GM21528 (cell line): ENCODE results near the gene TNFRSF19.

Experiments
- ATAC-seq: cut with Tn5 transposase; IDR thresholded peaks from one replicate; pipeline ENCODE4 v1.9.1; 2021; ENCODE audit warnings: mild to moderate bottlenecking, moderate library complexity; ENCODE audit not compliant: unreplicated experiment, low FRiP score

Gene TNFRSF19

DNA sequence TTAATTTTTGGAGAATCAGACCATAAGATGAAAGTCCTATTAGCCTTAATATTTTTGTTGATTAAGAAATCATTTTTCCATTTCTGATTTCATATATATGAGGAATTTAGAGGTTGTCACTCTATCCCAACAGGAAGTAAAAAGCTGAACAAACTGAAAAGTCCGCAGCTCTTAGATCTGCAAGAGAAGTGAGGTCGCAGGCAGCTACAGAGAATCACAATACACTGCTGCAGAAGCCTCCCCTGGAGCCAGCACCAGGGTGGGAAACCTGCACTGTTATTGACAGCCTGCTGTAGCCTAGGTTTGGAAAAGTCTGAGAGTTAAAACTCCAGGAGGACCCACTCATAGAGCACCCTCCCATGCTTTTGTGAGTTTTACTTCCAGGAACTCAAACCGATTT lies 29.9 kb downstream of the TNFRSF19 start:
- no peak for ATAC-seq

DNA sequence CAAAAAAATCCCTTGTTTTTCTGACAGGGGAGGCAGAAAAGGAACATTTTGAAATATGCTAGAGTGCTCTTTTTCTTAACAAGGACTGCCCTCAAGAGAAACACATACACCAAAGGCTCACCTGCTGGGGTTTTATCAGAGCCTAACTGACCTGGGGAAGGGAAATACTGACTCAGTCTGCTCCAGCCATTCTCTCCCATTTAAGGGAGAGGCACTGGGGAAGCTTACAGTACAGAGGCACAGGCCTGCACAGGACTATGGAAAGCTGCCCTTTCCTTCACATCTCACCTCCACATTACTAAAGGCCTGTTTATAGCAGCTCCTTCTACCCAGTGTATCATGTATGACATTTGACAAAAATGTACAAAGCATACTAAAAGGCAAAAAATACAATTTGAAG lies 30.3 kb downstream of the TNFRSF19 start:
- no peak for ATAC-seq

DNA sequence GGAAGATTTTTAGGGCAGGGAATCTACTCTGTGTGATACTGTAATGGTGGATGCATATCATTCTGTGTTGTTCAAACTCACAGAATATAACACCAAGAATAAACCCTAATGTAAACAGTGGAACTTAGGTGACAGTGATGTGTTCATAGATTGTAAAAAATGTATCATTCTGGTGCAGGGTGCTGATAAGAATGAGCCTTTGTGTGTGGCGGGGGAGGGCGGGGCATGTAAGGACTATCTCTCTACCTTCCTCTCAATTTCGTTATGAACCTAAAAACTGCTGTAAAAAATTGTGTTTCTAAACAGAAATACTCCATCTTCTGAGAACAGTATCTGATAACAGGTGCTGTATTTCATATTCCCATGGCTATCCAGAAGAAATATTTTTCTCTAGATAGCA lies 35.6 kb downstream of the TNFRSF19 start:
- no peak for ATAC-seq

DNA sequence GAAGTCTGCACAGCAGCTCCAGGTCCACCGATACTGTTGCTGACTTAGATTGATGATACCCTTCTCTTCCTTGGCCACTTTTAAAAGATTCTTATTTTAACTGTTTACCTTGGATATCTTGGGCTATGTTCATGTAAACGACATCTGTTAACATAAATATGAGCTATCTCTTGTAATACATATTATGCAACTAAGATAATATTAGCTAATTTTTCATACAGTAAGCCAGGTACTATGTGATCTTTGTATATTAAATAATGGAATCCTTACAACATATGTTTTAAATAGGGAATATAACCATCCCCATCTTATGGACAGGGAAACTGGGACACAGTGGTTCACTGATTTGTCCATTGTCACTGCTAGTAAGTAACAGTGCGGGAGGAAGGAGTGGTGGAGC lies 37.9 kb downstream of the TNFRSF19 start:
- no peak for ATAC-seq

DNA sequence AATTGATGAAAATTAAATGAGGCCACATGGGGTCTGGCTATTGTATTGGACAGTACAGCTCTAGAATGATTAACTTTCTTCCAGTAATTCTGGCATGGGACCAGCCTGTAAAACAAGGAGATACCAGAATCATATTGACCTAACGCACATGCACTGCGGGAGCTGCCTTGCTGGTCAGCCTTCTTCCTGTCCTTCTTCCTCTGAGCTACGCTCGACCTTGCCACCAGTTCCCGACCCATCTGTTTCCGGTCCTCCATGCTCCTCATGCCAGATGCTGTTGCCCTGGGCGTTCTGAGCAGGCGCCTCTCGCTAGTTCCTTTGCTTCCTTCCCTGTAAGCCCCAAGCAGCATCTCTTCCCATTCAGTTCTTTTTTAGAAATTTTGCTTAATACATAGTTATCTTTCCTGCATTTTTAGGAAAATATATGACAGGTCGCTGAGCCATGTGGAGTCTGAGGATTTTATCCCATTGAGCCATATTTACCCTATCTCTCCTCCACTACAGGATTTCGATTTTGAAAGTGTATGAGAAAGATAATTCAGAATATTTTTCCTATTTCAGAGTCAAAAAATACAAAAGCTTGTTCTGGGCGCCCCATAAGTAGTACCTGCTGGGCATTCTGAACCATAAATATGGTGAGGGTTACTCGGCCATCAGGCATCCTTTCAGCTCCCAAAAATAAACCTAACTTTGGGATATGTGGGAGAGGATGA lies 38.6 kb downstream of the TNFRSF19 start:
- peak; percentile 6 for ATAC-seq

DNA sequence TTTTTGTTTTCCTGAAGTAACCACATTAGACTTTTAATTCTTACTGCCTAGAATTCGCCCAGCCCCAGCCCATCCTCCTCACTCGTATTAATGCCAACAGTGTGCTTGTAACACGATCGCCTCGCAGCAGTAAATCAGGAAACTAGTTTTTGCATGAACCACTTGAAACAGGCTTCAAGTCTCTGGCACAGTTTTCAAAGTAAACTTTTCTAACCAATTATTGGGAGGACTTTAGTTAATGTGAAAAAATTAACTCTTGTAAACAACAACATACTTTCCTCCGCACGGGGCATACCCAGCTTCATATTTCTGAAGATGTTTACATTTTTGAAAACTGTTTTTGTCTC lies 39.2 kb downstream of the TNFRSF19 start:
- peak; percentile 59 for ATAC-seq

DNA sequence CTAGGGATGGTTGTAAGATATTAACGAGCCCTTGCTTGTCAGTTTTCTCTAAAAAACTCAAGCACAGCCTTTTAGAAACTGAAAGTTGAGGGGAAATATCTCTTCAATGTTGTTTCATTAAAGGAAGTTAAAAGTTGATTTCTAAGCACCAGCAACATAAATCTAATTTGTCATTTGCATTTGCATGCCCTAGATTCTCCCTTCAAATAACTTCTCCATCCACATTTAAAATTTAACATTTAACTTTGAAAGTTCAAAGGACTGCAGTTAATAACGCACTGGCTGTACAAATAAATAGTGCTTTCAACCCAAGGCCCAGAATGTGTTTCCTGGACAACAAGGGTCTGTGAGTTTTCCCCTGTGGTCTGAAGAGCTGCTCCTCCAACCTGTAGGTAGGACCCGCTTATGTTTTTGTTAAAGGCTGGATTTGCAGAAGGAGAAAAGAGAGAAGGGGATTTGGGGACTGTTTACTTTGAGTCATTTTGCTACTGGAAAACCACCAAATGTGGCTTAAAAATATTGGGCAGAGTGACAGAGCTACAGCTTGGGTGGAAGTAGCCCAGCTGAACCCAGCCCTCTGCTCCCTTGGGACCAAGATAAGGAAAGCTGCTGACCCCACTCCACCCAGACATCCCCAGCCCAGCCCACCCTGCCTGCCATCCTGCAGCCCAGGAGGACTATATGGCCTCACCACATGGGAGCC lies 39.8 kb downstream of the TNFRSF19 start:
- no peak for ATAC-seq

DNA sequence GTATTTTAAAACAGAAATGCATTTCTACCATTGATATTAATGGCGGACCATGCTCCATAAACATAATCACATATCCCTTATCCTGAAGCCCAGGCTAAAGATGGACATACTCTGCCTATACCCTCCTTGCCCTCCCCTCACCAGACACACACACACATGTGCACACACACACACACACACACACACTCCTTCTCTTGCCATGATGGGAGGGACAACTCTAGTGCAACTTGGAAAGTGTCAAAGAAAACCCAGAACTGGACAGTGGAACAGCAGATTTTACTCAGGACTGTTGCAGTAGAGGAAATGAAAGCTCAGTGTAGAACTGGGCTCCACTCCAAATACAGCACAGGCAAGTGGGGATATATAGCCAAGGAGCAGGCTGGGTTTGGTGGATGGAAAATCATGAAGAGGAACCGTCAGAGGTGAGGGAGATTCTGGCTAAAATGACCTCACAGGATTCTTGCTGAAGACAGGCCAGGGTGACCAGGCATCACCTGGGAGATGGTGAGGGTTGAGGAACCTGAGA lies 40.8 kb downstream of the TNFRSF19 start:
- no peak for ATAC-seq

DNA sequence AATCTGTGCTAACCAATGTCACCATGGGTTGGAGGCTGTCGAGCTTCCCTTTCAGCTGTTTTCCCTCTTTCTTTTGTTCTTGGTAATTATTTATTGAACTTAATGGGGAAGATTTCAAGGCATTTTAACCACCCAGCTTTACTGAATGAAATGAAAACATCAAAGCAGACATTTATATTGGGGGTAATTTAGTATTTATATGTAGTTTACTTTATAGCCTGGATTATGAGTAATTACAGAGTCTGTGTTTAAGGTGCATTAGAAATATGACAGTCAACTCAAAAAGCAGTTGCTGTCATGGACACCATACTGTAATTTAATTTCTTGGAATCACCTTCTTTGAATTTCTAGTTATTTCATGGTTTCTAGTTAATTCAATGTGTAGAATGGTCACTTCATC lies 42.0 kb downstream of the TNFRSF19 start:
- no peak for ATAC-seq

DNA sequence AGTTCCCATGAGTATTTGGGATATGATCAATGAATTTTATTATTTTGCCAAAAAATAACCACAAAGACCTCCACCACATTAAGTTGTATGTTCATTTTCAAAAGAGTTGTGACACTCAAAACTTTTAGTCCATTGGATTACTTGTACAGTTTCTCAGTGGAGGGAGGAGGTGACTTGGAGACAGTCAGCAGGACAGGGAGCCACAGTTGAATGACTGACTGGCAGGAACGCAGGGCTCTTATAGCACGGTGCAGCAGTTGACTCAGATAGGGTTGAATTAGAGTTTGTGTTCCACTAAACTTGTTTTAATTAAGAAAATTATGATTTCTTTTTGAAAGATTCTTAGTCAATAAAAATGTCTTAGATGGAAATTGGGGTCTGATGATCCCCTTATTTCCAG lies 42.5 kb downstream of the TNFRSF19 start:
- no peak for ATAC-seq

DNA sequence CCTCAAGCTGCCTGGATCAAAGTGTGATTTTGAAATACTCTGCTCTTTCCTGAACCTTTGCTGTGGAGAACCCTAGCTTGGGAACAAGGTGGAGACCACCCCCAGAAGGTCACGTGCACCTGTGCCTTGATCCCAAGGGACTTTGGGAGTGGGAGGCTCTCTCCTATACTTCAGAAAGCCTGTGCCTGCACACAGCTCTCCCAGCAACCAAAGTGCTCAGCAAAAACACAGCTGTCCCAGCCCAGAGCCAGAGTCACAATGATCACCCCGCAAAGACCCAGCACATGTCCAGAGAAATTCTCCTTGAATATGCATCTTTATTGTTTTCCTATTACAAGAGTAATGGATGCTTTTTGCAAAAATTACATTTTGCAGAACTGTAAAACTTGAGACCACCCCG lies 43.4 kb downstream of the TNFRSF19 start:
- no peak for ATAC-seq

DNA sequence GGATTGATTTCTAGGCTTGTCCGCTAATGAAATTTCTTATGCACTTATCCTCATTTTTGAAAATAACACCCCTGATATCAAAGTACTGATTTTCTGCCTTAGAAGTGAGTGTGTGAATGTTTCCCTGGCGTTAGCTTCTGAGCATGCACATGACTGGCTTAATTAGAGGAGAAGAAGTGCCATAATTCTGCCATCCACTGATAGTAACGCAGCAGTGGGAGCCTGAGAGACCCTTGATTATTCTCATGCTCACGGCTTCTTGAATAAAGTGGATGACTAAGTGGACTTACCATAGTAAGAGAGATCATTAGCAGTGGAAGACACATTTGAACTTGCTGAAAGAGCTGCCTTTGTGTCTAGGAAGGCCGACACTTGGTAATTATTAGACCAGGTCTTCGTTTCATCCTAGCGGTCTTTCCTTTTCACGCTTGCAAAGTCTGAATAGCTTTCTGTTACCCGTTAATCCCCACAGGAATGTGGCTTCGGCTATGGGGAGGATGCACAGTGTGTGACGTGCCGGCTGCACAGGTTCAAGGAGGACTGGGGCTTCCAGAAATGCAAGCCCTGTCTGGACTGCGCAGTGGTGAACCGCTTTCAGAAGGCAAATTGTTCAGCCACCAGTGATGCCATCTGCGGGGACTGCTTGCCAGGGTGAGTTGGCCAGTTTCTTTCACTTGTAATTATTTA lies 45.3 kb downstream of the TNFRSF19 start:
- ATAC-seq = no peak

DNA sequence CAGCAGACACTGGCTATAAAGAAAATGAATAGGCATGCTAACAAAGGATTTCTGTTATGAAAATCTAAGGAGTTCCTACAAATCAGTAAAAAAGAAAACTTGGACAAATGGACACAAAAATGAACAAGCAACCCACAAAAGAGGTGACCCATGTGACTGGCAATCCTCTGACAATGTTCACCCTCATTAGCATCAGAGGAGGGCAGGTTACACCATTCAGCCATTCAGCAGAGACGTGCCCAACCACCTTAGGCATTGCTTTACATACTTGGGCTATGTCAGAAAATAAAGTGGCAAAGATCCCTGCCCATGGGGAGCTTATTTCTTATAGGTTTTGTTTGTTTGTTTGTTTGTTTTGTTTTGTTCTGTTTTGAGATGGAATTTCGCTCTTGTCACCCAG lies 46.0 kb downstream of the TNFRSF19 start:
- no peak for ATAC-seq

DNA sequence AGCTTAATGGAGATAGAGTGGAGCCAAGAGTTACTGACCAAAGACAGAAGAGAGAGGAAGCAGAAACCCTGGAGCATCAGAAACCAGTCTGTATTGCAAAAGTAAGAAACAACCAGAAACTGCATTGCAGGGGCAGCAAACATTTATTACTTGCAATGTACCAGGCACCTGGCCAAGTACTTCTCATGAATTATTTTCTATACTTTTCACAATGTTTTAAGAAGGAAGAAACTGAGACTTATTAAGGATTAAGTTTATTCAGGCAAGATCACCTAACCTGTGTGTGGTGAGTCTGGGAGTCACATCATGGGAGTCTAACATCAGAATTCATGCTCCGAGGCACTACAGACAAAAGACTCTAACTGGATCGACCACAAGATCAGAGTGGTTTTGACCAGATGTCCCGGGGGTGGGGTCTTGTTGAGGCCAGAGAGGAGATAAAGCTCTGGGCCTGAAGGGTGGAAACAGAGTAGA lies 47.4 kb downstream of the TNFRSF19 start:
- no peak for ATAC-seq

DNA sequence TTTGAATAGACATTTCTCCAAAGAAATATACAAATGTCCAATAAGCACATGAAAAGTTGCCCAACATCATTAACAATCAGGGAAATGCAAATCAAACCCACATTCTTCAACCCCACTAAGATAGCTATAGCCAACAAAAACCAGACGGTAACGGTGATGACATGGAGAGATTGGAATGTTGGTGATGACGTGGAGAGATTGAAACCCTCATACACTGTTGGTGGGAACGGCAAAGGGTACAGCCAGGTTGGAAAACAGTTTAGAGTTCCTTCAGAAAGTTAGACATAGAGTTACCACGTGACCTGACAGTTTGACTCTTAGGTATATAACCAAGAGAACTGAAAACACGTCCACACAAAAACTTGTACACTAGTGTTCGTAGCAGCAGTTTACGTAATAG lies 48.1 kb downstream of the TNFRSF19 start:
- ATAC-seq = no peak

DNA sequence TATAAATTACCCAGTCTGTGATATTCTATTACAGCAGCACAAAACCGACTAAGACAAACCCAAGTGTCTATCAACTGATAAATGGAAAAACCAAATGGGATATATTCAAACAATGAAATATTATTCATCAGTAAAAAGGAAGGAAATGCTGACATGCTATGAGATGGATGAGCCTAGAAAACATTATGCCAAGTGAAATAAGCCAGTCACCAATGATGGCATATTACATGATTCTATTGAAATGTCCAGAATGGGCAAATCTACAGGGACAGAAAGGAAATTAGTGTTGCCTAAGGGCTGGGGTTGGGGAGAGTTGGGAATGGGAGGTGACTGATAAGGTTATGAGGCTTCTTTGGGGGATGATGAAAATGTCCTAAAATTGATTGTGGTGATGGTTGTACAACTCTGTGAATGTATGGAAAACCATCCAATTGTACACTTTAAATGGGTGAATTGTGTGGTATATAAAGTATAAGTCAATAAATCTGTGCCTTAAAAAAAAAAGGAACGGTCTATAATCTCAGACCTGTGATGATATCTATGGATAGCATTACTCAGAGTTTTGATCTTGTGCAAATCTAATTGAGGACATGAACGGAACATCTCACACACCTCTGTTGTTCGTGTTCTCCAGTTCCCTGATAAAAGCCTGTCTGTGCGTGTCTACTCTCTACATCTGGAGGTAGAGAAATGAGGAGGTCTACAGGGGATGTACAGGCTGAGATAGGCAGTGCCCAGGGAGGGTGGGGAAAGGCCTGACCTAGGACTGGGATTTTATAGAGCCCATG lies 49.0 kb downstream of the TNFRSF19 start:
- no peak for ATAC-seq

DNA sequence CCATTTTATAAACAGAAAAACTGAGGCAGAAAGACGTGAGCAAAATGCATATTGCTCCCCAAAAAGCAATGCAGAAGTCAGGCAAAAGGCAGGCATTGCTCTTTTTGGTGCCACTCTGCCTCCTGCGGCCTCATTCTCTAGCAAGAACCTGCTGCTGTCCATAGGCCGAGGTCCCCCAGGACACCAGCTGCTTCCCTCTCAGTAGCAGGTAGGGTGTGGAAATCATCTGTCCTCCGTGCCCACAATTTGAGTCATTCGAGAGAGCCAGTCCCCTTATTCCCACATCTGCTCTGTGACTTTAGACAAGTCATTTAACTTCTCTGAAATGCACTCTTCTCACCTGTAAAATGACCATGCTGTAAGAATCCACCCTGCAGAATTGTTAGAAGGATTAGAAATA lies 50.0 kb downstream of the TNFRSF19 start:
- no peak for ATAC-seq

DNA sequence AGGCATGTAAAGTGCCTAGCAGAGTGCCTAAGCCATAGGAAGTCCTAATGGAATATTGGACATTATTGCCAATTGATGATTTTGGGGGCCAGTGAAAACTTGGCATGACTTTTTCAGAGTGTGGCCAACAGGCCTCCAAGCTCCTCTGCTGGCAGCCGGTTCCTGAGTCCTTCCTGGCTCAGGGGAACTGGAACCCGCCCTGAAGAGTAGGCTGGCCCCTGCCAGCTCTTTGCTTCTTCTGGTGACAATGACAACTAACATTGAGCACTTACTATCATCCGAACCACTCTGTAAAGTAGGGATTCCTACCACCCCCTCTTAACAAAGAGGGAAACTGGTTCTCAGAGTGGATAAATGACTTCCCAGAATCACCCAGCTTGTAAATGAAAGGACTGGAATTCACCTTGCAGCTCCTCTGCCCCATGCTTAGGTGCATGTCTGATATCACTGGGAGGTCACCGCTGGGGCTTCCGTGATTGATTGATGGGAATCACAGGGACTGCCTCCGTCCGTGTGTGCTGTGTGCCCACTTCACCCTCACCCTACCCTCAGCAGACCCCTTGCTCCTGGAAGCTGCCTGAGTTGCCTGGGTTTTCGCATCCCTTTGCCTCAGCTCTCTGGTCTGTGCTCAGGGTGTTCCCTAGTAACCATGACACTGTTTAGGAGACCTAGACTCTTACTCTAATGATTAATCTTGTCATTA lies 50.6 kb downstream of the TNFRSF19 start:
- no peak for ATAC-seq

DNA sequence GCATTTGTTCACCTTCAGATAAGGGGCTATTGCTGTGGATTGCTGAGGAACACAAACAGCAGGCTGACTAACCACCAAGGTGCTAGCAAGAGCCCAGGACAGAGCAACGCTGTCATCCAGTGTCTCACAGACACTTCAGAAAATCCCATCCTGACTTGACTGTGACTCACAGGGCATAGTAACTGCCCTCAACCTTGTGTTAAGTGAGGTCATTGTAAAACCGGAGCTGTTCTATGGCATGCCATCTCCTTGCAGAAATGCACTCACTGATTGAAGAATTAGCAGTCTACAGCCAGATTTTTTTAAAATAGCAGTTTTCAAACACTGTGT lies 51.1 kb downstream of the TNFRSF19 start:
- ATAC-seq = no peak

DNA sequence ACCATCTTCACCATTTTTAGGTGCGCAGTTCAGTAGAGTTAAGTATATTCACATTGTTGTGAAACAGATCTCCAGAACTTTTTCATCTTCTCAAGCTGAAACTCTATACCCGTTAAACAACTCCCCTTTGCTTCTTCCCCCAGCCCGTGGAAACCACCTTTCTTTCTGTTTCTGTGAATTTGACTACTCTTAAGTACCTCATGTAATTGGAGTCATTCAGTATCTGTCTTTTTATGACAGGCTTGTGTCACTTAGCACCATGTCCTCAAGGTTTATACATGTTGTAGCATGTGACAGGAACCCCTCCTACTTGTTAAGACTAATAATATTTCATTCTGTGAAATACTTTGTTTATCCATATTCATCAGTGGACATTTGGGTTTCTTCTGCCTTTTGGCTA lies 52.8 kb downstream of the TNFRSF19 start:
- ATAC-seq = no peak
